CD4-positive, alpha-beta memory T cell (primary cell): ENCODE data around the gene BRI3. TPM values are rescaled to one million over a fixed set of nuclear protein-coding genes. Genes with fewer than 3 reads are reported as not detected.

Source experiments
- CTCF ChIA-PET: fragments of 350-600 bp; sonication (Branson Sonifier 250); formaldehyde crosslinking; loops from one replicate; lab custom pipeline; 2021; ENCODE audit warnings: inconsistent platforms; ENCODE audit not compliant: partially characterized antibody; lab: Charles Lee
- POLR2A ChIA-PET: fragments of 350-600 bp; sonication (Branson Sonifier 250); formaldehyde crosslinking; loops from one replicate; lab custom pipeline; 2021; ENCODE audit not compliant: partially characterized antibody; lab: Charles Lee
- DNase-seq, 5 donors: peaks; one replicate each; pipeline versions ENCODE4 v3.0.0 to v3.0.0-alpha.2; 2020 to 2022; ENCODE audit warnings: mixed read lengths in 1 of 5
- H3K27ac ChIP-seq: one replicate; pipeline ENCODE4 v1.7.0; 2013; ENCODE audit warnings: low read depth, low read length
- H3K27me3 ChIP-seq: 2 replicates; pipeline ENCODE4 v1.7.0; 2013; ENCODE audit warnings: mild to moderate bottlenecking, low read length, moderate library complexity; ENCODE audit not compliant: insufficient read depth
- H3K36me3 ChIP-seq: 2 replicates; pipeline ENCODE4 v1.7.0; 2013; ENCODE audit warnings: mild to moderate bottlenecking, low read length, moderate library complexity; ENCODE audit not compliant: insufficient read depth
- H3K4me1 ChIP-seq: 2 replicates; pipeline ENCODE4 v1.7.0; 2013; ENCODE audit warnings: mild to moderate bottlenecking, low read length, moderate library complexity; ENCODE audit not compliant: insufficient read depth
- H3K4me3 ChIP-seq, 2 donors: one replicate each; pipeline ENCODE4 v1.7.0; 2013; ENCODE audit warnings: low read length in 2 of 2, mild to moderate bottlenecking in 1 of 2
- H3K9me3 ChIP-seq, 2 donors: one replicate each; pipeline ENCODE4 v1.7.0; 2013; ENCODE audit warnings: low read length in 2 of 2, control low read depth in 1 of 2; ENCODE audit not compliant: control insufficient read depth in 1 of 2
- H3K27ac Mint-ChIP-seq, 7 donors: one replicate each; pipeline ENCODE4 v1.8.0; 2020 to 2021; ENCODE audit warnings: mixed read lengths in 7 of 7, mild to moderate bottlenecking in 6 of 7, inconsistent platforms in 3 of 7, moderate library complexity in 3 of 7
- H3K27me3 Mint-ChIP-seq, 2 donors: one replicate each; pipeline ENCODE4 v1.8.0; 2020 to 2021; ENCODE audit warnings: mixed read lengths in 2 of 2
- H3K36me3 Mint-ChIP-seq, 2 donors: one replicate each; pipeline ENCODE4 v1.8.0; 2020 to 2021; ENCODE audit warnings: mixed read lengths in 2 of 2, inconsistent platforms in 1 of 2, mild to moderate bottlenecking in 1 of 2
- H3K4me1 Mint-ChIP-seq, 4 donors: one replicate each; pipeline ENCODE4 v1.8.0; 2020 to 2021; ENCODE audit warnings: mixed read lengths in 4 of 4, mild to moderate bottlenecking in 1 of 4
- H3K4me3 Mint-ChIP-seq, 8 donors: one replicate each; pipeline ENCODE4 v1.8.0; 2020 to 2021; ENCODE audit warnings: mixed read lengths in 8 of 8, mild to moderate bottlenecking in 7 of 8, moderate library complexity in 6 of 8, inconsistent platforms in 3 of 8
- H3K9me3 Mint-ChIP-seq, 8 donors: one replicate each; pipeline ENCODE4 v1.8.0; 2020 to 2021; ENCODE audit warnings: mixed read lengths in 8 of 8, mild to moderate bottlenecking in 5 of 8, inconsistent platforms in 3 of 8, moderate library complexity in 1 of 8
- intact Hi-C: fragments of 100-400 bp; cut with micrococcal nuclease; formaldehyde crosslinking; loops from one replicate; pipeline ENCODE4 v1.15.1; 2023
- polyA plus RNA-seq, 2 donors: library from polyadenylated mRNA; unstranded; fragments of 300-500 nt; fragmentation: Illumina TruSeq; gene quantifications; one replicate each; pipeline ENCODE4 v1.2.3, GENCODE V29; 2021
- total RNA-seq, 2 experiments: library from RNA; stranded (reverse); gene quantifications; one replicate each; pipeline ENCODE4 v1.2.3, GENCODE V29; 2021

Gene BRI3
- total RNA-seq (10 to 100 TPM; 73.8 to 80.4 TPM), polyA plus RNA-seq (10 to 100 TPM; 14.6 to 19.0 TPM)

- no peaks in the 10 kb centered on the region for H3K27me3 Mint-ChIP-seq
Observed at GRCh38 chr7:98280791-98281756, at the start of gene BRI3. Gene BRI3, plus strand, starts transcription at chr7:98281686. Its CDS starts 110 bp downstream, at chr7:98281796.

GRCh38 chr7:98232263-98232585, 49.3 kb upstream of the BRI3 start:
- Mint-ChIP-seq H3K9me3 (no peaks in the 10 kb centered on the region), H3K27me3 (no peaks in the 10 kb centered on the region), H3K36me3 (peaks cover 21 to 37% of the 10 kb centered on the region in 2 donors), H3K27ac (peak overlapping the region in 1 of 7 donors; percentile 36), H3K4me1 (no peaks in the 10 kb centered on the region), H3K4me3 (no peak overlapping the region)
- Histone ChIP-seq H3K9me3 (no peaks in the 10 kb centered on the region), H3K4me1 (no peaks in the 10 kb centered on the region), H3K27ac (no peak overlapping the region), H3K27me3 (no peaks in the 10 kb centered on the region), H3K36me3 (peaks cover 21% of the 10 kb centered on the region), H3K4me3 (no peak overlapping the region)
- DNase-seq = no peak
- CTCF ChIA-PET = interaction anchor here (0.8 kb wide), 1 partner anchor 11 kb away, joined by 4 read pairs; no protein-coding TSS in a partner anchor
- intact Hi-C loops = no loop called here
- POLR2A ChIA-PET = no interaction called here

More at GRCh38 chr7:98280791-98281756, at the start of gene BRI3:
- Mint-ChIP-seq H3K36me3 (peaks cover 0 to 6% of the 10 kb centered on the region in 2 donors), H3K4me3 (peak within 1 kb of the TSS; percentile 86 to 93 (median 88)), H3K4me1 (peaks cover 10 to 36% (median 27%) of the 10 kb centered on the region in 4 donors), H3K9me3 (no peaks in the 10 kb centered on the region), H3K27ac (peak within 1 kb of the TSS; percentile 77 to 92 (median 90))
- Histone ChIP-seq H3K27ac (peak within 1 kb of the TSS; percentile 74), H3K27me3 (no peaks in the 10 kb centered on the region), H3K4me3 (peak within 1 kb of the TSS; percentile 73 to 81), H3K36me3 (no peaks in the 10 kb centered on the region), H3K9me3 (no peaks in the 10 kb centered on the region), H3K4me1 (peaks cover 43% of the 10 kb centered on the region)
- peak; percentile 82 to 91 (median 84) for DNase-seq
- ChIA-PET CTCF (interaction anchor here (1.6 kb wide), 2 partner anchors 12 to 16 kb away, joined by 4 to 5 read pairs; no protein-coding TSS in a partner anchor), POLR2A (interaction anchor here (0.6 to 4.5 kb wide), 6 partner anchors 15 to 173 kb away, joined by 3 to 71 read pairs (median 3); partner anchors contain the start of gene TECPR1)
- intact Hi-C loops = loop anchor here (1.0 to 10.0 kb wide), 7 partner anchors 29 to 1164 kb away; partner anchors contain the start of genes ASNS, LMTK2, SDHAF3 and TECPR1

- Mint-ChIP-seq H3K27me3 (no peaks in the 10 kb centered on the region), H3K36me3 (peaks cover 21 to 37% of the 10 kb centered on the region in 2 donors), H3K9me3 (no peaks in the 10 kb centered on the region), H3K4me3 (no peak overlapping the region), H3K27ac (peak overlapping the region in 1 of 7 donors; percentile 53), H3K4me1 (no peaks in the 10 kb centered on the region)
- H3K4me3 ChIP-seq = no peak overlapping the region
- DNase-seq = no peak
- H3K36me3 ChIP-seq = peaks cover 21% of the 10 kb centered on the region
- intact Hi-C loops = no loop called here
- no peaks in the 10 kb centered on the region for H3K4me1 ChIP-seq
- no peak overlapping the region for H3K27ac ChIP-seq
- ChIA-PET CTCF (interaction anchor here (0.8 to 1.7 kb wide), 2 partner anchors 11 to 18 kb away, joined by 3 to 4 read pairs; no protein-coding TSS in a partner anchor), POLR2A (interaction anchor here (0.9 to 1.4 kb wide), 3 partner anchors 11 to 48 kb away, joined by 3 read pairs; no protein-coding TSS in a partner anchor)
- no peaks in the 10 kb centered on the region for H3K27me3 ChIP-seq
- H3K9me3 ChIP-seq = no peaks in the 10 kb centered on the region
Observed at GRCh38 chr7:98232799-98233198, 48.7 kb upstream of the BRI3 start.

GRCh38 chr7:98233219-98234070, 48.0 kb upstream of the BRI3 start:
- peaks cover 21% of the 10 kb centered on the region for H3K36me3 ChIP-seq

GRCh38 chr7:98234429-98235147, 46.9 kb upstream of the BRI3 start:
- CTCF ChIA-PET = interaction anchor here (0.9 kb wide), 1 partner anchor 11 kb away, joined by 3 read pairs; no protein-coding TSS in a partner anchor
- intact Hi-C loops = no loop called here
- Mint-ChIP-seq H3K4me1 (peaks cover 0 to 4% (median 0%) of the 10 kb centered on the region in 4 donors), H3K27me3 (no peaks in the 10 kb centered on the region), H3K27ac (peak overlapping the region in 1 of 7 donors; percentile 43), H3K9me3 (no peaks in the 10 kb centered on the region), H3K36me3 (peaks cover 23 to 40% of the 10 kb centered on the region in 2 donors), H3K4me3 (no peak overlapping the region)
- no peak for DNase-seq
- no peak overlapping the region for H3K4me3 ChIP-seq
- H3K4me1 ChIP-seq = no peaks in the 10 kb centered on the region
- H3K36me3 ChIP-seq = peaks cover 27% of the 10 kb centered on the region
- H3K9me3 ChIP-seq = no peaks in the 10 kb centered on the region
- H3K27me3 ChIP-seq = no peaks in the 10 kb centered on the region
- no peak overlapping the region for H3K27ac ChIP-seq
- POLR2A ChIA-PET = interaction anchor here (1.3 to 4.1 kb wide), 2 partner anchors 16 to 22 kb away, joined by 3 to 17 read pairs; partner anchors contain the start of gene TECPR1

More at GRCh38 chr7:98233219-98234070, 48.0 kb upstream of the BRI3 start:
- Histone ChIP-seq H3K4me3 (no peak overlapping the region), H3K4me1 (no peaks in the 10 kb centered on the region), H3K27ac (no peak overlapping the region), H3K27me3 (no peaks in the 10 kb centered on the region), H3K9me3 (no peaks in the 10 kb centered on the region)
- peaks cover 19 to 38% of the 10 kb centered on the region in 2 donors for H3K36me3 Mint-ChIP-seq
- no peak for DNase-seq
- CTCF ChIA-PET = interaction anchor here (1.7 kb wide), 1 partner anchor 17 kb away, joined by 3 read pairs; no protein-coding TSS in a partner anchor
- POLR2A ChIA-PET = interaction anchor here (0.9 to 4.1 kb wide), 4 partner anchors 10 to 47 kb away, joined by 3 to 17 read pairs (median 3); partner anchors contain the start of gene TECPR1
- peaks cover 0 to under 1% (median 0%) of the 10 kb centered on the region in 4 donors for H3K4me1 Mint-ChIP-seq
- peak overlapping the region in 1 of 7 donors; percentile 42 for H3K27ac Mint-ChIP-seq
- no peaks in the 10 kb centered on the region for H3K9me3 Mint-ChIP-seq
- H3K4me3 Mint-ChIP-seq = no peak overlapping the region
- intact Hi-C loops = no loop called here
- H3K27me3 Mint-ChIP-seq = no peaks in the 10 kb centered on the region

- Histone ChIP-seq H3K9me3 (no peaks in the 10 kb centered on the region), H3K4me3 (no peak overlapping the region), H3K27ac (no peak overlapping the region), H3K36me3 (peaks cover 26% of the 10 kb centered on the region), H3K4me1 (no peaks in the 10 kb centered on the region), H3K27me3 (no peaks in the 10 kb centered on the region)
- H3K4me3 Mint-ChIP-seq = peak overlapping the region in 1 of 8 donors; percentile 48
- POLR2A ChIA-PET = interaction anchor here (0.8 to 4.1 kb wide), 2 partner anchors 15 to 22 kb away, joined by 3 to 17 read pairs; partner anchors contain the start of gene TECPR1
- no peak for DNase-seq
- intact Hi-C loops = no loop called here
- H3K36me3 Mint-ChIP-seq = peaks cover 25 to 41% of the 10 kb centered on the region in 2 donors
- no peaks in the 10 kb centered on the region for H3K9me3 Mint-ChIP-seq
- H3K27ac Mint-ChIP-seq = no peak overlapping the region
- H3K4me1 Mint-ChIP-seq = peaks cover 0 to 4% (median 0%) of the 10 kb centered on the region in 4 donors
- no peaks in the 10 kb centered on the region for H3K27me3 Mint-ChIP-seq
- CTCF ChIA-PET = interaction anchor here (0.9 kb wide), 1 partner anchor 10 kb away, joined by 3 read pairs; no protein-coding TSS in a partner anchor
Observed at GRCh38 chr7:98235901-98236300, 45.6 kb upstream of the BRI3 start.
